Kidney epithelial cell (primary cell): Measurements from ENCODE around the gene SFT2D3. TPM values are rescaled to one million over a fixed set of nuclear protein-coding genes. Genes with fewer than 3 reads are reported as not detected.

Source experiments
- DNase-seq: peaks from one replicate; pipeline ENCODE4 v3.0.0-alpha.2; 2010; ENCODE audit warnings: low read depth
- H3K27me3 ChIP-seq: 2 replicates; pipeline ENCODE4 v1.6.0; 2011; ENCODE audit warnings: low read length; ENCODE audit not compliant: control insufficient read depth, insufficient read depth
- H3K36me3 ChIP-seq: 2 replicates; pipeline ENCODE4 v1.5.1; 2011; ENCODE audit warnings: low read length; ENCODE audit not compliant: control insufficient read depth, insufficient read depth
- H3K4me3 ChIP-seq: 2 replicates; pipeline ENCODE4 v1.5.1; 2011; ENCODE audit warnings: low read depth, mild to moderate bottlenecking, control low read depth, low read length
- total RNA-seq: library from RNA; depleted of rRNA; stranded (reverse); fragments of >200 nt; gene quantifications from 2 replicates; pipeline ENCODE4 v1.2.3, GENCODE V29; 2015
- TF ChIP-seq, protein P1 (sequence below): IDR thresholded peaks from 2 replicates; pipeline ENCODE4 v1.5.1; 2011; ENCODE audit warnings: mild to moderate bottlenecking, moderate library complexity, low read length, control low read depth, inconsistent platforms; ENCODE audit not compliant: insufficient read depth, poor library complexity, severe bottlenecking

Gene SFT2D3
- total RNA-seq, 1 donor from 2014 or later: 8.7 TPM

GRCh38 chr2:127702395-127703009 lies 1.2 kb downstream of the SFT2D3 start:
- DNase-seq: no peak
- TF ChIP-seq, protein P1, sequence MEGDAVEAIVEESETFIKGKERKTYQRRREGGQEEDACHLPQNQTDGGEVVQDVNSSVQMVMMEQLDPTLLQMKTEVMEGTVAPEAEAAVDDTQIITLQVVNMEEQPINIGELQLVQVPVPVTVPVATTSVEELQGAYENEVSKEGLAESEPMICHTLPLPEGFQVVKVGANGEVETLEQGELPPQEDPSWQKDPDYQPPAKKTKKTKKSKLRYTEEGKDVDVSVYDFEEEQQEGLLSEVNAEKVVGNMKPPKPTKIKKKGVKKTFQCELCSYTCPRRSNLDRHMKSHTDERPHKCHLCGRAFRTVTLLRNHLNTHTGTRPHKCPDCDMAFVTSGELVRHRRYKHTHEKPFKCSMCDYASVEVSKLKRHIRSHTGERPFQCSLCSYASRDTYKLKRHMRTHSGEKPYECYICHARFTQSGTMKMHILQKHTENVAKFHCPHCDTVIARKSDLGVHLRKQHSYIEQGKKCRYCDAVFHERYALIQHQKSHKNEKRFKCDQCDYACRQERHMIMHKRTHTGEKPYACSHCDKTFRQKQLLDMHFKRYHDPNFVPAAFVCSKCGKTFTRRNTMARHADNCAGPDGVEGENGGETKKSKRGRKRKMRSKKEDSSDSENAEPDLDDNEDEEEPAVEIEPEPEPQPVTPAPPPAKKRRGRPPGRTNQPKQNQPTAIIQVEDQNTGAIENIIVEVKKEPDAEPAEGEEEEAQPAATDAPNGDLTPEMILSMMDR: no peak
- Histone ChIP-seq H3K27me3 (no peaks in the 10 kb centered on the region), H3K36me3 (no peaks in the 10 kb centered on the region), H3K4me3 (peak overlapping the region; percentile 58)

GRCh38 chr2:127703282-127703681 lies 2.0 kb downstream of the SFT2D3 start:
- no peak overlapping the region for H3K4me3 ChIP-seq
- H3K27me3 ChIP-seq: no peaks in the 10 kb centered on the region
- no peak for DNase-seq
- TF ChIP-seq, protein P1: no peak
- no peaks in the 10 kb centered on the region for H3K36me3 ChIP-seq

GRCh38 chr2:127704641-127705390 lies 3.5 kb downstream of the SFT2D3 start:
- Histone ChIP-seq H3K36me3 (peaks cover 2% of the 10 kb centered on the region), H3K27me3 (no peaks in the 10 kb centered on the region), H3K4me3 (no peak overlapping the region)
- DNase-seq: no peak
- TF ChIP-seq, protein P1: no peak

DNA sequence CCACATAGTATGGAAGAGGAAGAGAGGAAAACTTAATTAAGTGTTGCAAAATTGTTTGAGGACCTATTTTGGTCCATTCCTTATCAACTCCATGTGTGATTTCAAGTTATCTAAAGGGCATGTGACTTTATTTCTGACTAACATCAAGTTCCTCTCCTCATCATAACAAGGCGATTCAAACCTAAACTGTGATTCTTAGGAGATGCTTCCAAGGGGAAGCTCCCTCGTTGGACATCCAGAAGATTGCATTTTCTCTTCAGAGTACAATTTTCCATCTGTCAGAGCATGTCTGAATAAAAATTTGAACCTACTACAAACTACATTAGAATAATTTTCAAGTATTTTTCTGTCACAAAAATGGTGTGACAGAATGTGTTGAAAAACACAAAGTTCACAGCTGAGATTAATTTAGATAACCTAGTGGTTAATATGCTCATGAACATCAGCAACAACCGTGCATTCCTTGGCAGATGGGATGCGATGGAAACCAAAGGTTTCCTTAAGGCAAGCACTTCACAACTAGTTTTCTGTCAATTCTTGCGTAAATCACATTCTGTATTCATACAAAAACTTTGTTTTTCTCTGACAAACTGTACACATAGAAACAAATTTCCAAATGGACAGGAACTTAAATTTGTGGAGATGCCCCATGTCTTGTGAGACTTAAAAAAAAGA lies 4.2 kb downstream of the SFT2D3 start:
- TF ChIP-seq, protein P1: no peak
- no peak for DNase-seq
- Histone ChIP-seq H3K36me3 (peaks cover 2% of the 10 kb centered on the region), H3K4me3 (no peak overlapping the region), H3K27me3 (no peaks in the 10 kb centered on the region)

GRCh38 chr2:127706215-127706990 lies 5.1 kb downstream of the SFT2D3 start:
- TF ChIP-seq, protein P1: no peak
- peaks cover 2% of the 10 kb centered on the region for H3K36me3 ChIP-seq

More at GRCh38 chr2:127706215-127706990, 5.1 kb downstream of the SFT2D3 start:
- no peaks in the 10 kb centered on the region for H3K27me3 ChIP-seq
- no peak for DNase-seq
- no peak overlapping the region for H3K4me3 ChIP-seq
